ENCODE results near the gene FRMD4A.

DNA sequence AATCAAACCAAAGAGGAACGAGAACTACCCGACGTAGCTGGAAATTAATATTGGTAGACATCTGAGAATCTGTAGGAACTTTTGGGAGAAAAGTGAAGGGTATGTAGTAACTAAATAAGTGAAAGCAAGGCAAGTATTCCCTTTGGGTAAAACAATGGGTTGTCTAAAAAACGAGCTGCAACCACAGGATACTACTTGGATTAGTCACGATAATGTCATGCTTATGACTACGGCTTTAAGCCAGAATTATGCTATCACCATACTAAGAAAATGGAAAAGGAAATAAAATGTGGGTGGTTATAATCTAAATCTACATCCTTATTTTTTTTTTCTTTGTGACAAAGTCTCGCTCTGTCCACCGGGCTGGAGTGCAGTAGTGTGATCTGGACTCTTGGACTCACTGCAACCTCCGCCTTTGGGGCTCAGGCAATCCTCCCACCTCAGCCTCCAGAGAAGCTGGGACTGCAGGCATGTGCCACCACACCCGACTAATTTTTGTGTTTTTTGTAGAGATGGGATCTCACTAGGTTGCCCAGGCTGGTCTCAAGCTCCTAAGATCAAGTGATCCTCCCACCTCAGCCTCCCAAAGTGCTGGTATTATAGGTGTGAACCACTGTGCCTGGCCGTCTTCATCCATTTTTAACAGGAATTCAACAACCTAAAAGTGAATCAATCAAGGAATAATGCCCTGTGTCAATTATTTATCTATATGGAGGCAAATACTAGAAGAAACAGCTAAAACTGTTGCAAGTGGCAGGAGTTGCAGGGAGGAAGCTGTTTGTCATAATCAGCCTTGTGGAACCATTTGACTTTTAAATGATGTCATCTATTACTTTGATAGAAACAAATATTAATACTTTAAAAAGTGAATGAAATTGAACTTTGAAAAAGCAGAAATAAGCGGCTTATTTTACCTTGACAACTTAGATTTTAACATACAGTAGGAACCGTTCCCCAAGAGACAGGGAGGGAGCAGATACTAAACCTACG, 554.6 kb downstream of the FRMD4A start:
- TF ChIP-seq ELF4 (IDR thresholded peaks at IDR 0.05), result no peak
- TF ChIP-seq, protein P1, sequence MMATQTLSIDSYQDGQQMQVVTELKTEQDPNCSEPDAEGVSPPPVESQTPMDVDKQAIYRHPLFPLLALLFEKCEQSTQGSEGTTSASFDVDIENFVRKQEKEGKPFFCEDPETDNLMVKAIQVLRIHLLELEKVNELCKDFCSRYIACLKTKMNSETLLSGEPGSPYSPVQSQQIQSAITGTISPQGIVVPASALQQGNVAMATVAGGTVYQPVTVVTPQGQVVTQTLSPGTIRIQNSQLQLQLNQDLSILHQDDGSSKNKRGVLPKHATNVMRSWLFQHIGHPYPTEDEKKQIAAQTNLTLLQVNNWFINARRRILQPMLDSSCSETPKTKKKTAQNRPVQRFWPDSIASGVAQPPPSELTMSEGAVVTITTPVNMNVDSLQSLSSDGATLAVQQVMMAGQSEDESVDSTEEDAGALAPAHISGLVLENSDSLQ (IDR thresholded peaks at IDR 0.05), result no peak
- no peak for TF ChIP-seq FOXA1 (IDR thresholded peaks at IDR 0.05)
- TF ChIP-seq FOXM1 (IDR thresholded peaks at IDR 0.05; ENCODE audit: borderline replicate concordance), result no peak
- TF ChIP-seq TARDBP (IDR thresholded peaks at IDR 0.05), result no peak
- no peak for TF ChIP-seq BHLHE40 (IDR thresholded peaks at IDR 0.05; ENCODE audit: borderline replicate concordance)
- no peak for TF ChIP-seq FOXK2 (IDR thresholded peaks at IDR 0.05)
- TF ChIP-seq LEF1 (IDR thresholded peaks at IDR 0.05; ENCODE audit: borderline replicate concordance), result no peak
- no peak for TF ChIP-seq ARNT (IDR thresholded peaks at IDR 0.05)
- no peak for TF ChIP-seq L3MBTL2 (conservative IDR thresholded peaks at IDR 0.05)
- no peak for TF ChIP-seq SUZ12 (IDR thresholded peaks at IDR 0.05)
- no peak for TF ChIP-seq NFRKB (IDR thresholded peaks at IDR 0.05)
- TF ChIP-seq SP1 (IDR thresholded peaks at IDR 0.05), result no peak
